Left forelimb (tissue), 1 donor: ENCODE results near the gene CYTL1.

ENCODE experiments used
- DNase-seq: peaks from one replicate; pipeline ENCODE4 v3.0.0-alpha.2; 2018; ENCODE audit warnings: low spot score

CYTL1 gene

GRCh38 chr4:4968161-4968725, 51.0 kb downstream of the CYTL1 start:
- peak; percentile 8 for DNase-seq
